GM04504 (cell line): ENCODE measurements around the gene SERPINA3.

Source experiments
- DNase-seq: peaks from one replicate; pipeline ENCODE4 v3.0.0-alpha.2; 2012; ENCODE audit warnings: low read depth

The SERPINA3 gene

GRCh38 chr14:94613720-94614644, 1.8 kb downstream of the SERPINA3 start:
- no peak for DNase-seq

DNA sequence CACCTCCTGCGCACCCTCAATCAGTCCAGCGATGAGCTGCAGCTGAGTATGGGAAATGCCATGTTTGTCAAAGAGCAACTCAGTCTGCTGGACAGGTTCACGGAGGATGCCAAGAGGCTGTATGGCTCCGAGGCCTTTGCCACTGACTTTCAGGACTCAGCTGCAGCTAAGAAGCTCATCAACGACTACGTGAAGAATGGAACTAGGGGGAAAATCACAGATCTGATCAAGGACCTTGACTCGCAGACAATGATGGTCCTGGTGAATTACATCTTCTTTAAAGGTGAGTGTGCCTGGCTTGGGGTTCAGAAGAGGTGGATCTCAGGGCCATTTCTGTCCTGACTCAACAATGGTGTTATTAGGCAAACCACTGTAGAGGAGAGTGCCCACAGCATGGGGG, 2.6 kb downstream of the SERPINA3 start:
- no peak for DNase-seq

- DNase-seq, result no peak
Measured at GRCh38 chr14:94615254-94615653, 3.1 kb downstream of the SERPINA3 start.

DNA sequence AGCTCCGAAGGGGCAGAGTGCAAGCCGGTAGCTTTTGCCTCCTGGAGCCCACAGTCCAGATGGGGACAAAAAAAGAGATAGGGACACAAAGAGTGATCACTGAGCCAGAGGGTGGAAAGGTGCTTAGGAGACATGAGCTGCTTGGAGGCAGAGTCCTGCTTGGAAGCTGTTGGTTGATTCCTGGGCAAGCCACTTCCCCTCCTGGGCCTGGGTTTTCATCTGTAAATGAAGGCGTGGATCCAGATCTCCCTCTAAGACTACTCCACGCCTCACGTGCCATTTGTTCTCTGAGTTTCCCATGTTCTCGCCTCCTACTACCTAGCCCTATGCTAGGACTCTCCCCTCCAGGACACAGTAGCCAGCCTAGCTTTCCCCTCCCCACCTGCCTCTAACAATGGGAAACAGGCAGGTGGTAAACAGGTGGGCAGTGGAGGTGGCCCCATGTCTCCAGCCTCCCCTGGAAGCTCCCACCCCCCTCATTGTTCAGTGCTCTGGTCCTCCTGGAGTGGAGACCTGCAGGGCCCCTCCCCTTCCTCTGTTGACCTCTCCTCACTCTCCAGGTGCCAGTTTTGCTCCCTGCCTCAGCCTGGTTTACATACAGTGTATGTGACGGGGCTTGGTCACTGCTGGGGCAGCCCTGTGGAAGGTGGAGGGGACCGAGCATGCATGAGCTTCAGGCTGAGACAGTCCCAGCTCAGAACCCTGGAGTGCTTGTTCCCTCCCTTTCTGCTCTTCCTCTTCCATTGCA, 3.8 kb downstream of the SERPINA3 start:
- no peak for DNase-seq

DNA sequence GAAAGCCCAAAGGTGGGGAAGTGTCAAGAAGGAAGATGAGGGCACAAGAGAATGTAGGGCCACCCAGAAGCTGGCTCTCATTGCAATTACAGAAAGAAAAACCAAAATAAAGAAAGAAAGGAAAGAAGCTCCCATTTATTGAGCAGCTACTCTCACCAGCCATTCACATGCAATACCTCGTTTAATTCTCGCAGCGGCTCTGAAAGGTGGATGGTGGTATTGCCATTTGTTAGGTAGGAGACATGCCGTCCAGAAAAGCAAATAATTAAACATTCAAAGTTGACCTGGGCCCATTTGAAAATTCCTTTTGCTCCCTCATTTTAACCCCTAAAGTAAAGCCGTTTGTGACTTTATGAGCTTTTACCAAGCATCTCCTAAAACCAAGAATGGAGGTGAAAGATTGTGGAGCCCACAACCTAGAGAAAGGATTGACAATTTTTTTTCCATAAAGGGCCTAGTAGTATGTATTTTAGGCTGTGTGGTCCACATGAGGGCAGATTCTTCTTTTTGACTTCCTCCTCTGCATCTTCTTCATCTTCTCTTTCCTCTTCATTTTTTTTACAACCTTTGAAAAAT, 5.3 kb downstream of the SERPINA3 start:
- DNase-seq, result no peak

GRCh38 chr14:94617988-94618822, 6.0 kb downstream of the SERPINA3 start:
- DNase-seq, result no peak

DNA sequence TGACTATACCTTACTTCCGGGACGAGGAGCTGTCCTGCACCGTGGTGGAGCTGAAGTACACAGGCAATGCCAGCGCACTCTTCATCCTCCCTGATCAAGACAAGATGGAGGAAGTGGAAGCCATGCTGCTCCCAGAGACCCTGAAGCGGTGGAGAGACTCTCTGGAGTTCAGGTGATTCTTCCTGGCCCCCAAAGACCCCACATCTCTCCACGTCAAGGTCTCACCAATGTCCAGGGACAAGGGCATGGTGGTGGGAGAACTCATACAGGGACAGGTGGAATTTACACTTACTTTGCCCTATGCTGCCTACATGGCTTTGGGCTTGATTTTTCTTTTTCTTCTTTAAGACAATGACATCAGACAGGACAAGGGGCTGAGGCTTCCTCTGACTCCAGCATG, 7.1 kb downstream of the SERPINA3 start:
- DNase-seq, result no peak

GRCh38 chr14:94620597-94620996, 8.4 kb downstream of the SERPINA3 start:
- DNase-seq, result no peak

GRCh38 chr14:94621358-94622134, 9.4 kb downstream of the SERPINA3 start:
- DNase-seq, result no peak

- DNase-seq, result no peak
Measured at GRCh38 chr14:94622653-94623421, 10.6 kb downstream of the SERPINA3 start.

- DNase-seq, result no peak
Measured at GRCh38 chr14:94623422-94623809, 11.2 kb downstream of the SERPINA3 start.

DNA sequence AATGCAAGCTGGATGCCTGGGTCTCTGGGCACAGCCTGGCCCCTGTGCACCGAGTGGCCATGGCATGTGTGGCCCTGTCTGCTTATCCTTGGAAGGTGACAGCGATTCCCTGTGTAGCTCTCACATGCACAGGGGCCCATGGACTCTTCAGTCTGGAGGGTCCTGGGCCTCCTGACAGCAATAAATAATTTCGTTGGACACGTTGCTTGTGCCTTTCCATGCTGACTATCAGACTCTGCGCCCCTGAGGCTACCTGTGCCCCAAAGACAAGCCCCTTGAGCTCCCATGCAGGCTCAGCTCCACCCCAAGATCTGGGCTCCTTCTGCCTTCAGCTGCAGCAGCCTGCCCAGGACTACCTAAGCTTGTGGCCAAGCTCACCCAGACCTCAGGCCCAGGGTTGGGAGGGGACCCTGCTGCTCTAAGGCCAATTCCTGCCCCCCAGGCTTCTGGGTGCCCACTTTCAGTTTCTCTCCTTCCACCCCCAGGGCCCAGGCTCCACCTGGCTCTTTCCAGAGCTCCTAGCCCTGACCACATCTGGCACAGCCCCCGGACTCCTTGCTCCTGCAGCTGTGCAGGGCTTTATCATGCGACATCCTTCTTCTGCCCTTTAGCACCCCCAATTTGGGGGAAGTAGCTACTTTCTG, 11.8 kb downstream of the SERPINA3 start:
- no peak for DNase-seq

DNA sequence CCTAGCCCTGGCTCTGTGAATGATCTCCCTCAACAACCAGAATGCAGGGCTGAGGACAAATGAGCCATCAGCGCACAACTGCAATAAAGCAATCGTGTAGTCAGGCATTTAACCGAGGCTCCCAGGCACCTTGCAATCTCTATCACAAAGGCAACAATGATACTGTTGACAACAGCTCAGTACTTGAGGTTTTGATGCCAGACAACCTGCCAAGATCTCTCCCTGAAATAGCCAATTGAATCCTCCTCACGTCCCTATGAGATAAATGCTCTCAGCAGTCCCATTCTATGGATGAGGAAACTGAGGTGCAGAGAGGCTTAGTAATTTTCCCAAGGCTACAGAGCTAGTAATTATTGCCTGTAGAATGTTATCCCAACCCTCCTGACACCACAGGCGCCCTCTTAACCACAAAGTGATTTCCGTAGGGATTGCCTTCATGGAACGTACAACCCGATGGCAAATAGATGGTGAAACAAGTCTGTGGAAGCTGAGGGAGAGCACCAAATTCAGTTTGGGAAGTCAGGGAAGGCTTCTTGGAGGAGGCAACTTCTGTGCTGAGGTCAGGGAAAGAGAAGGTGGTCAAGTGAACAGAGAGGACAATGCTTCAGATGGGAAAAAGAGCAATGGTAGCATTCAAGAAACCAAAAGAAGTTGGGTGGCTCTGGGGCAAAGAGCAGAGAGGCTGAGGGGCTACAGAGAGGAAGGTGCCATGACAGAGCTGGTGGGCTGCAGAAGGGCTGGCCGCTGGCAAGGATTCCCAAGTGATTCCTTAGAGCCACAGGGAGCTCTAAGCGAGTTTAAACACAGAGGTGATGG, 12.6 kb downstream of the SERPINA3 start:
- DNase-seq, result no peak

DNA sequence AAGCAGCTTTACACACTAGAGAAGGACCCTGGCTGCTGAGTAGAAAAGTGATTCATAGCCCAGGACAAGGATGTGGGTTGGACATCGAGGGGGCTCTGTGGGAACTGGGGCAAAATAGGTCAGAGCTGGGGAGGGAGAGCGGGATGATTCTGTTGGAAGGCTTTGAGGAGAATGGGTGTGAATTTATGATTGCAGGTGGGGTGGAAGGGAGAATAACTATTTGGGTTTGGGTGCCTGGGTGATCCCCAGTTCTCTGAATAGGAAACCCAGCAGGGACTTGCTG, 13.1 kb downstream of the SERPINA3 start:
- DNase-seq, result no peak

DNA sequence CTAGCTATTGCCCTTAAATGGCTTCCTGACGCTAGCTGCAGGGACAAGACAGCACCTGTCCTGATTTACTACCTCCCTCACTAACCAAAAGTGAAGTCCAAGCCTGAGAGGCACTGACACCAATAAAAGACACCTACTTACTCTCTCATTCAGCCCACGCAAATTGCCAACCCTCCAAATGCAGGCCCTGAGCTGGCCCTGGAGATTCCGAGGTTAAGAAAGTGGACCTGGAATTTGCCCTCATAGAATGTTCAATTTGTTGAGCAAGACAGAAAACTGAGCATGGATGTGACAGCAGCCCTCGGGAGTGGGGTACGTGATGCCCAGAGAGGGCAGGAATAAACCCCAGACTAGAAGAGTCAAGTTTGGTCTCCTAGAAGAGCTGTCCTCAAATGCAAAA, 16.4 kb downstream of the SERPINA3 start:
- DNase-seq, result no peak

DNA sequence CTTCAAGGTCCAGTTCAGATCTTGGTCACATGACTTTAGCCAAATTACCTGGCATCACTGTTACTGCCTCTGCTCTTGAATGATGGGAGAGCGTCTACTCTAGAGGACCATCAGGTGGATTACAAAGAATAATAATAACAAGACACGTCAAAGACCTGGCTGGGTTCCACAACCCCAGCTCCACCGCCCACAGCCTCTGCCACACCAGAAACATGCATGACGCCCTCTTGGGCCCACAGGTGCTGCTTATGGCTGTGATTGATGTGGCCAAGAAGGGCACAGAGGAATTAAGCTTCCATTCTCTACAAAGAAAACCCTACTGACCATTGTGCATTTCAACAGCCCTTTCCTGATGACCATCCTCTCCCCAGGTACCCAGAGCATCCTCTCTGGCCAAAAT, 18.2 kb downstream of the SERPINA3 start:
- no peak for DNase-seq

DNA sequence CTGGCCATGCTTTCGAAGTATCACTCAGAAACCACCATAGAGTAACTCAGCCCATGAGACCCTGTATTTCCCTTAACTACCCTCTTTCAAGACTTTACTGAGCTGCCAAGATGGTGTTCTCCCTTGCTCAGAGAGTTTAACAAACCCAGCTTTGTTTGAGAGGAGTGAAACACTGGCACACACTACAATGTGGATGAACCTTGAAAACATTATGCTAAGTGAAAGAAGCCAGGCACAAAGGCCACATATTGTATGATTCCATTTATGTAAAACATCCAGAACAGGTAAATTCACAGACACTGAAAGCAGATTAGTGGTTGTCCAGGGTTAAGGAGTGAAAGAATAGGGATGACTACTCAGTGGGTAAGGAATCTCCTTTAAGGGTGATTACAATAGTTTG, 18.9 kb downstream of the SERPINA3 start:
- DNase-seq, result no peak

GRCh38 chr14:94631536-94632304, 19.5 kb downstream of the SERPINA3 start:
- DNase-seq, result no peak

DNA sequence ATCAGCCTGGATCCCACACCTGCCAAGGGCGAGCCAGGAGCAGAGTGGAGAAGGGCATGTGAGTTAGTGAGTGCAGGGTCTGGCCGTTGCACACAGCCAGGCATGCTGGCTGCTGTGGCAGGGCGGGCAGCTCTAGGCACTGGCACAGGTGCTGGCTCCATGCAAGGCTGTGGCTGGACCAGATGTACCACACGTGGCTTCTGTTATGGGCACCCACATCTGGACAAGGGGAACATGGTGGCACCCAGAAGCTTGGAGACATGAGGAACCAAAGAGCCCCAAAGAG, 20.1 kb downstream of the SERPINA3 start:
- no peak for DNase-seq
